ENCODE measurements around the gene SEZ6L.

SEZ6L gene

DNA sequence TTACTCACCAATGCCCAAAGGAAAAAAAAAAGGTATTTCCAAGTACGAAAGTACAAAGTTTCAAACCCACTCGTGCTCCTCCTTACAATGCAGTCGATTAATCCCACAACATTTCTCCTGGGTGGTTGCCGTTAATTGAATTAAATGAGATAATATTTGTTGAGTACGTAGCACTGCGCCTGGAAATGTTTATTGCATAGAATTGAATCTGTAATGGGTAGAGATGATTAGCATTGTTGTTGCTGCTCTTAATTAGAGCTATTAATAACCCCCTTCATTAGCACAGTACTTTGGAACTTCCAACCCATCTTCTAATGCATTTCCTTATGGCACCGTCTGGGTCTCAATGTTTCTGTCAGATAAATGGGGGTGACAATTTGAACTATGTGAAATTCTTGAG lies 77.3 kb downstream of the SEZ6L start:
- DNase-seq = no peak

DNA sequence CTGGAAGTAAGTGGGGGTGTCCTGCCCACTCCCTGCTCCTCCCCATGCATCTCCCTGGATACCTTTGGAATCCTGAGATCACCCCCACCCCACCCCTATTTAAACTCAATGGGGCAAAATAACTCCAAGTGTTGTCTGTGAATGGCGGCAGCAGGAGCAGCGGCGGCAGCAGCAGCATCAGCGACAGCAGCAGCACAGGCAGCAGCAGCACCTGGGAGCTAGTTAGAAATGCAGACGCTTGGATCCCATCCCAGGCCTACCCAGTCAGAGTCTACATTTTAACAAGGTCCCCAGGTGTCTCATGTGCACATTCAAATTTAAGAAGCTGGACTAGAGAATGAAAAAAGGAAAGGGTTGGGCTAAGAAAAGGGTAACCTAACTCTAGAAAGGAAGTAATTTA lies 82.6 kb downstream of the SEZ6L start:
- DNase-seq = no peak

DNA sequence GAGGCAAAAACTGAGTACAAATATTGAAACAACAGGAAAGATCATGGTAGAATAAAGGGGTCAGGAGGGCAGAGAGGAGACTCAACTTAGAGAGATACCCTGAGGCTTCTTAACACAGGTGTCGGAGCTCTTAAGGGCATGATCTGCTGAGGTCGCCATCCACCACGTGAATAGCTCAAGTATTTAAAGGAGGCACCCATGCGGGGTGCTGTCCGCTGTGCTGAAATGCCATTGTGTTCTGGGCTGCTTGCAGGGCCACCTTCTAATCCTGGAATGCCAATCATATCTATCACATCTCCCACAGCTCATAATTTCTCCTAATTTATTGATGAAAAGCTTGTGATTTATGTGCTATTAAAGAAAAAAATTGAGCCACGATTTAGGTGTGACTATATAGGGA lies 90.2 kb downstream of the SEZ6L start:
- no peak for DNase-seq

DNA sequence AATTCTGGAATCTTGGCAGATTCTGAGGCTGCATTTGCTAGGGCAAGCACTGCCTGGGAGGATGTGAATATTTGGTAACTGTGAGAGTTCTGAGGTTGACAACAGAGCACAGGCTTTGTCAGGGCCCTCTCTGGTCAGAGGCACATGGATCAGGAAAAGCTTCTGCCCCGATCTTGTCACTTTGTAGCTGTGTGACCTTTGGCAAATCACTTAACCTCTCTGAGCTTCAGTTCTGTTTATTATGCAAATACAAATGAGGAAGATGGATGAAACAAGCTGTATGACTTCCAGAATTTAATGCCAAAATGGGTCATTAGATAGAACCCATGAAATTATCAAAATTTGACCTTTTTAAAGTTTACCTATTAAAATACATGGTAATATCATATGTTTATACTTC lies 94.9 kb downstream of the SEZ6L start:
- DNase-seq = no peak

DNA sequence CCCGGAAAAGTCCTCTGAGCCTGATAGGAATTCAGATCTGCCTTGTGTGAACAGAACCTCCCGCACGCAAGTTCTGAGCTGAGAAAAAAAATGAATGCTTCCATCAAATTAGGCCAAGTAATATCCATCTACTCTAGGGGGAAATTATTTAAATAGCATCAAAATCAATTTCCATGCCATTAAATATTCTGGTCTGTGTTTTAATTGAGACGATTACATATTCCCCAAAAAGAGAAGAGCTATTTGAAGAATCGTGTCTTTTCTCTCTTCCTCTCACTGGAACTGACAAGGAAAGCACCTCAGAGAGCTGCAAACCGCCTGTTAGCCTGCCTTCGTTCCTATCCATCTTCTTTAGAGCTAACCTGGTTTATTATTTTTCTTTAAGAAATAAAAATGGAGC lies 96.0 kb downstream of the SEZ6L start:
- DNase-seq = no peak

DNA sequence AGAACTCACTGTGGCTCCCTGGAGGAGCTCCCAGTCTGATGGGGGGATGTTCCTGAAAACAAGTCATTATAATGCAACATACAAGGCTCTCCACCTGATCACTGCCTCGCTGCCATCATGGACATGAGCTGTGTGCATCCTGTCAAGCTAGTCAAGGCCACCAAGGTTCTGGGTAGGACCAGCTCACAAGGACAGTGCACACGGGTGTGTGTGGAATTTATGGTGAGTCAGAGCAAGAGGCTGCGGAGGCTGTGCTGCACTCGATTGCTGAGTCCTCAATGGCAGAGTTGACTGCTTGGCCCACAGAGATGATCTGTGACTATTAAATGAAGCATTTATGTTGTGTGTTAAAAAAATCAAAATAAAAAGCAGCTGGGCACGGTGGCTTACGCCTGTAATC lies 96.6 kb downstream of the SEZ6L start:
- no peak for DNase-seq

DNA sequence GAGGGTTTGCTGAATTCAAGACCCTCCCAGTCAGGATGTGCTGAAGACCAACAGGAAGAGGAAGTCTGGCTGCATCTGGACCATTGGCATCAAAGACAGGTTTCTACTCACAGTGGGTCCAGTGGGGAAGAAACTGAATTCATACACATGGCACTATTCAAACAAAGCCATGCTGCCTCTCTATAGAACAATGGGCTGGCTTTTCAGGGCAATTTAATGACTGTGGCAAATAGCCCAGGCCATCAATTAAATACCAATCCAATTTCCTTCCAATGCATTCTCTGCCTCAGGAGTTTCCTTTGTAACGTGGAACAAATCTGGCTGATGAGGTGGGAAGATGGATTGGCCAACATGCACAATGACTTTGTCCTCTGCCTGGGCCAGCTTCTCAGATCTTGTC lies 98.6 kb downstream of the SEZ6L start:
- no peak for DNase-seq

DNA sequence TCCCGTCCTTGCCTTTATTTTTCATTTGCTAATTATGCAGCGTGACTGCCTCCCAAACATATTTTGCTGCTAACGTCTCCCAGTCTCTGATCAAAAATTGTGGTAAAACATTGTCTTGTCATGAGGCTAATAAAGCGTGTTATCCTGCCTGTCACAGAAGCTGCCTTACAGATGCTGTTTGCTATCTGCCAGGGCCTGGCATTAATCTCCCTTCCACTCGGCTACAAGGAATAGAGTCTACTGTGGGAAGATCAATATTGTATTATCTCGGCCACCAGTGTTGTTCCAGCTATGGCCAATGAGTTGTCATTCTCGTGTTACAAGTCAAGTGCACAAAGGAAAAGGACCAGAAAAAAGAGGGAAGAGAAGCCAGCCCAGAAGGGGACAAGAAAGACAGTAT lies 100.3 kb downstream of the SEZ6L start:
- no peak for DNase-seq

DNA sequence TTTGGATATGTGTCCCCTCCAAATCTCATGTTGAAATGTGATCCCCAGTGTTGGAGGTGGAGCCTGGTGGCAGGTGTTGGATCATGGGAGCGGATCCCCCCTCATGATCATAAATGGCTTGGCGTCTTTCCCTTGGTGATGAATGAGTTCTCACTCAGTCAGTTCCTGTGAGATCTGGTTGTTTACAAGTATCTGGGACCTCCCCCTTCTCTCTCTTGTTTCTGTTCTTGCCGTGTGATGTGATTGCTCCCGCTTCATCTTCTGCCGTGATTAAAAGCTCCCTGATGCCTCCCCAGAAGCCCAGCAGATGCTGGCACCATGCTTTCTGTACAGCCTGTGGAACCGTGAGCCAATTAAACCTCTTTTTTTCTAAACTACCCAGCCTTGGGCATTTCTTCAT lies 102.2 kb downstream of the SEZ6L start:
- DNase-seq = no peak

DNA sequence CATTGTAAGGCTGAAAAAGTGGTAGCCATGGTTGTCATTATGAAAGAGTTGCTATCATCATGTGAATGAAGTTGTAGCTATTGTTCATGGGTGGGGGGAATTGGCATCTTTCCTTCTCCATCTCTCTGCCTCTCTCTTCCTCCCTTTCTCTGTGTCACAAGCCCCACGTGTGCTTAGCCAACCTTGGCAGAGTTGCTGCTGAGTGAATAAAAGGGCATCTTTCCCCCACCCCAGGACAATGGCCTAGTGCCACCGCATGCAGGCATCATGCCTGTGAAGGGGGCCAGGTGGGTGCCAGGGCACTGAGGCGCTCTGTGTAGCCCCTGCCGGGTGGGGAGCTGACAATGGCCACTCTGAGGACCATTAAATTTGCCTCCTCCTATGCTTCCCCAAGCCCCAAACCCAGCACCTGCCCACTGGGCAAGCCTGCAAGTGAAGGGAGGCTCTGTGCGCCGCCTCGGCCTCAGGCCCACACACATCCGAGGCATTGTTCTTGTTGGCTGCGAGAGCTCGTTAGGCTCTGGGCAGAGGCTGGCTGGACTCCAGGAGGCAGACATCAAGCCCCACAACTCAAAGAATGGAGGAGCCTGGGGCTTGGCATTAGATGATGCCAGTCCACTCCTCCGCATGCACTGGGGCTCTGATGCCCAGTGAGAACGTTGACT lies 103.9 kb downstream of the SEZ6L start:
- no peak for DNase-seq

DNA sequence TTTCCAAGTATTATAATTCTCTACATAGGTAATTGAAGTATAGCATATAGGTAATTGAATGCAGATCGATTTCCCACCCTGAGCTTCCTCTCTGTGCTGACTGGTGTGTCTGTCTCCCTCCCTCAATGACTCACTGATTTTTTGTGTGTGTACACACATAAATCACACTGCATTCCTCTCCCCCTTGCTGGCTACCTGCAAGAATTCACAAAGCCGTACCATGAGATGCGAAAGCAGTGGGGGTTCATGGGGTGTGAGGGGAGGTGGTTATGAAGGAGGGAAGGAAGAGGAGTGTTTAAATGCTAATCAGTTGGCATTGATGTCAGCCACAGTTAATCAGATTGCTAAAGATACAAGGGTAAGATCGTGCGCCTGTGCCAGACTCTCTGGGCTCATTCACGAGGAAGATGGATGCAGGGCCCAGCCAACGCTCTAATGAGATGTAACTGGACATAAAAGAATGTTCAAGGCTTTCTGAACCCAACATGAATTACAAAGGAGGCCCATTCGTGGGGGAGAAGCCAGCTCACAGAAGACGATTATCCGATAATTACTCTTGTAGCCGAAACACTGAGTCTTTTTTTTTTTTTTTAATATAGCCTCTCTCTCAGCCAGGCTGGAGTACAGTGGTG lies 107.4 kb downstream of the SEZ6L start:
- no peak for DNase-seq

DNA sequence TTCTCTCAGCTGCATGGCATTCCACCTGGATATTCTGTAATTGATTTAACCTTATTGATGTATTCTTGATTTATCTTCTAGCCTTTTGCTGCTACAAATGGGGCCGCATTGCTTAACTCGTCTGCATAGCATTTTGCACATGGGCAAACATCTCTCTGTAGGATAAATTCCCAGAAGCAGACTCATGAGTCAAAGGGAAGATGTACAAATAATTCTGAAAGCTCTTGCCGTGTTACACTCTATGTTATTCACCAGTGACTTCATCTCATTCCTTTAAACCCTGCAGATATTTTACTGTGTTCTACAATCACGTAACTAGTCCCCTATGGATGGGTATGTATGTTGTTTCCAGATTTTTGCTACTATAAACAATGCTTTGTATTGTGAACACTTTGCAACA lies 112.7 kb downstream of the SEZ6L start:
- DNase-seq = no peak

DNA sequence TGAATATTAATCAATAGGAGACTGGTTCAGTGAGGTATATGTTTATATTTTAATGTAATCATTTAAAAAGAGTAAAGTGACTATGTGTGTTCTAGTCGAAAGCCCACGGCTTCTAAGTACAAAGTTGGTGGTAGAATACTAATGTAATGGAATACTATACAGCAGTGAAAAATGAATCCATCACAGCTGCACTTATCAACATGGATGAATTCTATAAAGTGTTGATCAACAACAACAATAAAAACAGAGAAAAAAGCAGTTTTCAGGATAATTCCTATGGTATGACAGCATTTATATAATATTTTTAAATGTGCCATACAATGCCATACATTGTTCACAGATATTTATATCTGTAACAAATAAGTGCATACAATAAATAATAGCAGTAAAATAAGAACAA lies 114.1 kb downstream of the SEZ6L start:
- DNase-seq = no peak

DNA sequence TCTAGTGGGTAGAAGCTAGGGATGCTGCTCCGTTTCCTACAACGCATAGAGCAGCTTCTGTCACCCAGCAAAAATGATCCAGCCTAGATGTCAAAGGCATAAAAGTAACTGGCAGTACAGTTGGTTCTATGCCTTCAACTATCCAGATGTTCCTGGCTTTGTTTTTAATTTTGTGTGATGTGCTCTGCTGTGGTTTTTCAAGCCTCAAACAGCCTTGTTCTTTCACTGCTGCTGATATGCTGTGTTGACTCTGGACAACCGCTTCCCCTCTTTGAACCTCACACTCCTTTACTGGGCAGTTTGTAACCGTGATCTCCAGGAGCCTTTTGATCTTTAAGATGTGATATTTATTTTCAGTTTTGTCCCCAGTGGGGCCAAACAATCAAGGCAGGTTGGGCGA lies 116.4 kb downstream of the SEZ6L start:
- no peak for DNase-seq

DNA sequence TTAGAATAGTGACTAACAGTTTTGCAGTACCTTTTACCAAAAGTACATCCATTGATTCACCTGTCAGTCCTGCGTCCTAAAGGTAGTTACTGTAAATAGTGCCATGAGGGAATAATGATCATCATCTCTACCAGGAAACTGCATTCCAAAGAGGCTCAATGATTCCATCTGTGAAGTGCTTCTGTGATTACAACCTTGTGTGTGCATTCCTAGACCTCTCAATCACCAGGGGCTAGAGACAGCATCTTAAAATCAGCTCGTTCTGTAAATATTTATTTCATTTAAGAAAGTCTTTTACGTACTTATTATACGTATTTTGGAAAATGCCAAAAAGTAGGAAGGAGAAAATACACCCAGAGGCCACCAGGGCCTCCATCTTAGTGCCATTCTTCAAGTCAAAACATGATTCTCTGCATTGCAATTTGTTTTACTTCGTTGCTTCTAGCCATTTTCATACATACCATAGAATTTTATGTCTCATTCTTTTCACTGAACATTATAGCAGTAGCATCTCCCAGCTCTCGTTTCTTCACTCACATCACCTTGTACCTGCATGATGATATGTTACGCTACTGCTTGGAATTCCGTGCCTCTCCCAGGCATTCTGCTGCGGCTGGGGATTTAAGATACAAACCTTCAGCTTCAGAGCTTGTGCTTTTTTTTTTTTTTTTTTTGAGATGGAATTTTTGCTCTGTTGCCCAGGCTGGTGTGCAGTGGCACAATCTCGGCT lies 117.0 kb downstream of the SEZ6L start:
- DNase-seq = no peak

DNA sequence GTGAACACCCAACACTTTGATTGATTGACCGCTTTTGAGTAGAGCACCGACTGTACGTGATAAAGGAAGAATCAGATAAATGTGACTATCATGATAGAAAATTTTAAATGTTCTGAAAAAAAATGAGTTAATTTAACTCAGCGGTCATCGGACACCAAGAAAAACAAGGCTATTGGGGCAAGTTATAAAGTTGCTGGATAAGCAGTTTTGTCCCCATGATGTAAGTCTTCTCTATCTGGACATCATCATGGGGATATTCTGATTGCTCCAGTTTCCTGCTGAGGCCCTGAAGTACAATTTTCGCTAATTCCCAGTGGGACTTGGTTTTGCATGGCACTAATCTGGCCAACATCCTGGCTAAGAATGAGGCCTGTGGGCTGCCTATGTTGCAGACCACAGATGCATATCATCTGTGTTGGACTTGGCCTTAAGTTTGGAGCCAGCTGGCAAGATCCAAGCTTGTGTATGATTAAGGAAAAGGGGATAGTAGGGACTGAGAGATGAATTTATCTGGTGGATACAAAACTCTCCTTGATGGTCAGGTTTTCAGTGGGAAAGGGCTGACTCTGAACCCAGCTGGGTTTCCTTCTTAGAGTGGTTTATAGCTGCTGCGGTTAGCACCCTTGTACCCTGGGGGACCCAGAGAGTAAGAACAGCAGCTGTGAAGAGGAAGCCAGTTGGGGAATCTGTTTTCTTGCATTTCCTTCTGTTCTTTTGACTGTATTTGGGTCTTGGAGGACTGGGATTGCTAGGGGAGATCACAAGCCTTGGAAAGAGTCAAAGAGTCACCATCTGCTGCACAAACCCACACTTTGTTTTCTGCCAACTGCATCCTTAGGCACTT lies 118.3 kb downstream of the SEZ6L start:
- no peak for DNase-seq

DNA sequence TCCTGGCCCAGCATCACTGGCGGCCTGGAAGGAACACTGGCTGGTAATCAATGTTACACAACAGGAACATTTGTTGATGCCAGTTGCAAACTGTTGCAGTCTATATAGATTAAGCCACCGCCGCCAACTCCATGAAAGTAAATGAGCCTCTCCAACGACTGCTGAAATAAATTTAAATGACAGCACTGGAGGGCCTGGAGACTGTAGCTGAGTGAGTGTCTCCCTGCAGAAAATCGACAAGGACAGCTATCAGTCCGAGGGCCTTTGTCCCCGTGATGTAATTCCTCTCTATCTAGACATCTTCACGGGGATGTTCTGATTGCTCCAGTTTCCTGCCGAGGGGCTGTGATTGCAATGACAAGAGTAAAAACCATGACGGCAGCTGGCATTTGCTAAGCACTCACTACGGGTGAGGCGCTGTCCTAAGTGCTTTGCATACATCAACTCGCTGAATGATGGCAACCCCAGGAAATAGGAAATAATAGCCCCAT lies 120.4 kb downstream of the SEZ6L start:
- no peak for DNase-seq

DNA sequence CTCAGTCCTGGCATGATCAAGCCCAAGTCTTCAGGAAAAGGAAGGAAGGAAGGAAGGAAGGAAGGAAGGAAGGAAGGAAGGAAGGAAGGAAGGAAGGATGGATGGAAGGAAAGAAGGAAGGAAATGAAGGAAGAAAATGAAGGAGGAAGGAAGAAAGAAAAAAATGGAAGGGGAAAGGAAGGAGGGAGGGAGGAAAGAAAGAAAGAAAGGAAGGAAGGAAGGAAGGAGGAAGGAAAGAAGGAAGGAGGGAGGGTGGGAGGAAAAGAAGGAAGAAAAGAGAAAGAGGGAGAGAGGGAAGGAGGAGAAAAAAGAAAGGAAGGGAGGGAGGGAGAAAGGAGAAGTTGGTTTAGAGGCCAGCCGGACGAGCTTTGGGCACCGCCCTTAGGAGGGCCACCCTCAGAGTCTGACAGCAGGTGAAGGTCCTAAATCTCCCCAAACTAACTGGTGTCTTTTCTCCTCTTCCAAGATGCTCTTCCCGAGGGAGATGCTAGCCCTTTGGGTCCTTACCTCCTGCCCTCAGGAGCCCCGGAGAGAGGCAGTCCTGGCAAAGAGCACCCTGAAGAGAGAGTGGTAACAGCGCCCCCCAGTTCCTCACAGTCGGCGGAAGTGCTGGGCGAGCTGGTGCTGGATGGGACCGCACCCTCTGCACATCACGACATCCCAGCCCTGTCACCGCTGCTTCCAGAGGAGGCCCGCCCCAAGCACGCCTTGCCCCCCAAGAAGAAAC lies 122.8 kb downstream of the SEZ6L start:
- DNase-seq = no peak

DNA sequence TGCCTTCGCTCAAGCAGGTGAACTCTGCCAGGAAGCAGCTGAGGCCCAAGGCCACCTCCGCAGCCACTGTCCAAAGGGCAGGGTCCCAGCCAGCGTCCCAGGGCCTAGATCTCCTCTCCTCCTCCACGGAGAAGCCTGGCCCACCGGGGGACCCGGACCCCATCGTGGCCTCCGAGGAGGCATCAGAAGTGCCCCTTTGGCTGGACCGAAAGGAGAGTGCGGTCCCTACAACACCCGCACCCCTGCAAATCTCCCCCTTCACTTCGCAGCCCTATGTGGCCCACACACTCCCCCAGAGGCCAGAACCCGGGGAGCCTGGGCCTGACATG lies 123.4 kb downstream of the SEZ6L start:
- no peak for DNase-seq

DNA sequence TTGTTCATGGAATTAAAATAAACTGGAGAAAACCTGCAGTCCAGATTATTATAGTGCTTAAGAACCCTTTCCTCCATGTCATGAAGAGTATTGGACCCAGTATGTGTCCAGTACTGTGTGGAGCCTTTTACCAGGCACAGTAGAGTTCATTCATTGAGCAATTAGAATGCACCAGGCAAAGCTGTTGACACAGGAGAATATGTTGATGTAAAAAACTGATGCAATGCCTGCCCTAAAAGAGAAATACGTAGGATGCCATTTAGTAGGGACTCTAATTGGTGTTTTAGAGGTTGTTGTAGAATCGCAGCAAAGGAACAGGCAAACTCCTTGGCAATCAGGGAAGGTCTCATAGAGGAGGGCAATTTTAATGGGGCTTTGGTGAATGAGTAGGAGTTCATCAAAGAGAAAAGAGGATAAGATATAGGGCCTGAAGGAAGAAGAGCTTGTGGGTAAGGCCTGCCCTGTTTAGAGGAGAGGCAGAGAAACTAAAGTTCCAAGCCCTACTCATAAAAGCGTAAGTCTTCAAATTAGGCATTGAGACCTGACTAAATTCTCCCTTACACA lies 126.4 kb downstream of the SEZ6L start:
- DNase-seq = no peak

DNA sequence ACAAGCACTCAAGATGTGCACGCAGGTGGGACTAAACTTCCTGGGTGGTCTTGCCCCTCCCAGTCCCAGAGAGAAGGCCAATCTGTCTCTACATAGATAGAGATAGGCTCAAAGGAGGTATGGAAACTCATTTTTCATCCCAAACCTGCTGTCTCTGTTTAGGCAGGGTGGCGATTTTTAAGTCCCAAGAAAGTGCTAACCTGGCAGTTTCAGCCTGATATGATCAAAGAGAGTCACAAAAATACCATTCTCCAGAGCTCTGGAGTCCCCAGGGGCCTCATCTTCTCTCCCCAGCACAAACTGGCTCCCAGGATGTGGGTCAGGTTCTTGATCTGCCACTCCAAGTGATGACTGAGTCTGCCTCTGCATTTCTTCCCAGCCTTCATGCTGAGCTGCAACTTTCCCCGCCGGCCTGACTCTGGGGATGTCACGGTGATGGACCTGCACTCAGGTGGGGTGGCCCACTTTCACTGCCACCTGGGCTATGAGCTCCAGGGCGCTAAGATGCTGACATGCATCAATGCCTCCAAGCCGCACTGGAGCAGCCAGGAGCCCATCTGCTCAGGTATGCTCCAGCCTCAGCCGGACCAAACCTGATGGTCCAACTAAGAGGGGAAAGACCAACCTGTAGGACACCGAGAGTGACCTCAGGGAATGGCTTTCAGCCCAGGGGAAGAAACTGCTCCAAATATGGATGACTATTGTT lies 129.5 kb downstream of the SEZ6L start:
- DNase-seq = no peak

Measured in right kidney (tissue), 1 donor.